DMS53 treated with DMSO at 0.1 percent for 48 hours (cell line): ENCODE results near the gene HIGD2A.

ENCODE experiments used
- DNase-seq: peaks from one replicate; lab custom pipeline; 2025; ENCODE audit not compliant: unreplicated experiment; lab: John Stamatoyannopoulos, UW

Gene HIGD2A

GRCh38 chr5:176388444-176389134 is at the start of gene HIGD2A, which contains the start of gene NOP16:
Gene HIGD2A (plus strand): TSS chr5:176388751. CDS start chr5:176388820, 69 bp downstream.
Gene NOP16 (minus strand): TSS chr5:176388598. CDS start chr5:176388539, 59 bp downstream.
- DNase-seq = peak; percentile 97

- no peak for DNase-seq
Measured at GRCh38 chr5:176339304-176339703, 49.2 kb upstream of the HIGD2A start.

GRCh38 chr5:176341325-176342157 is 47.0 kb upstream of the HIGD2A start:
- no peak for DNase-seq

GRCh38 chr5:176342158-176342483 is 46.4 kb upstream of the HIGD2A start:
- no peak for DNase-seq

- DNase-seq = no peak
Measured at GRCh38 chr5:176342766-176343458, 45.6 kb upstream of the HIGD2A start.

GRCh38 chr5:176350416-176350815 is 38.1 kb upstream of the HIGD2A start:
- DNase-seq = no peak

- DNase-seq = no peak
Measured at GRCh38 chr5:176352116-176352878, 36.3 kb upstream of the HIGD2A start.

- DNase-seq = no peak
Measured at GRCh38 chr5:176353533-176353932, 35.0 kb upstream of the HIGD2A start.

GRCh38 chr5:176355400-176356178 is 33.0 kb upstream of the HIGD2A start:
- DNase-seq = no peak

GRCh38 chr5:176356179-176356566 is 32.4 kb upstream of the HIGD2A start:
- DNase-seq = no peak

GRCh38 chr5:176359658-176360057 is 28.9 kb upstream of the HIGD2A start:
- no peak for DNase-seq

- DNase-seq = no peak
Measured at GRCh38 chr5:176360894-176361436, 27.6 kb upstream of the HIGD2A start.

- DNase-seq = peak; percentile 84
Measured at GRCh38 chr5:176361437-176362232, 26.9 kb upstream of the HIGD2A start, which contains the start of gene KIAA1191. Gene KIAA1191 (minus strand): TSS chr5:176361764. CDS start chr5:176359508, 2,256 bp downstream.

- DNase-seq = no peak
Measured at GRCh38 chr5:176362233-176362490, 26.4 kb upstream of the HIGD2A start.

- no peak for DNase-seq
Measured at GRCh38 chr5:176364765-176365350, 23.7 kb upstream of the HIGD2A start.

- no peak for DNase-seq
Measured at GRCh38 chr5:176365351-176366231, 23.0 kb upstream of the HIGD2A start, which contains the start of gene ARL10. Gene ARL10 (plus strand): TSS chr5:176365487. CDS start chr5:176365564, 77 bp downstream.

GRCh38 chr5:176366232-176366894 is 22.2 kb upstream of the HIGD2A start:
- DNase-seq = peak; percentile 9
